Hepatocyte (in vitro differentiated cells): ENCODE results near the gene KRTDAP.

ENCODE experiments used
- CTCF ChIP-seq: fragments of 200-600 bp; sonication (generic); IDR thresholded peaks from 2 replicates; pipeline ENCODE4 v1.5.1; 2016; ENCODE audit warnings: antibody characterized with exemption, mild to moderate bottlenecking; ENCODE audit not compliant: poor library complexity
- EZH2 ChIP-seq: fragments of 200-600 bp; sonication (generic); IDR thresholded peaks from 2 replicates; pipeline ENCODE4 v1.6.1; 2016; ENCODE audit warnings: antibody characterized with exemption, mild to moderate bottlenecking, borderline replicate concordance

GRCh38 chr19:35502751-35503150 lies 12.5 kb upstream of the KRTDAP start:
- TF ChIP-seq EZH2 (no peak), CTCF (no peak)
